DOHH2 (cell line): ENCODE results near the gene MYEOV.

ENCODE experiments used
- H3F3A ChIP-seq: fragments of 200-600 bp; sonication (generic), shearing (Covaris generic); 2 replicates; pipeline ENCODE4 v1.6.0; 2016; ENCODE audit warnings: antibody characterized with exemption, mild to moderate bottlenecking; ENCODE audit not compliant: control insufficient read depth, insufficient read depth
- H3K27ac ChIP-seq: fragments of 200-600 bp; sonication (generic); 2 replicates; pipeline ENCODE4 v1.5.1; 2014; ENCODE audit warnings: low read depth, mild to moderate bottlenecking, low read length, moderate library complexity
- H3K27me3 ChIP-seq: fragments of 200-600 bp; sonication (generic); 2 replicates; pipeline ENCODE4 v1.6.1; 2014; ENCODE audit warnings: mild to moderate bottlenecking, low read length, mixed read lengths; ENCODE audit not compliant: control insufficient read depth
- H3K36me3 ChIP-seq: fragments of 200-600 bp; sonication (generic); 2 replicates; pipeline ENCODE4 v1.6.1; 2014; ENCODE audit warnings: mild to moderate bottlenecking, low read length, moderate library complexity, mixed read lengths; ENCODE audit not compliant: control insufficient read depth
- H3K4me1 ChIP-seq: fragments of 200-600 bp; sonication (generic); 2 replicates; pipeline ENCODE4 v1.6.1; 2014; ENCODE audit warnings: mild to moderate bottlenecking, low read length, mixed read lengths; ENCODE audit not compliant: control insufficient read depth
- H3K4me2 ChIP-seq: fragments of 200-600 bp; sonication (generic); 2 replicates; pipeline ENCODE4 v1.6.0; 2014; ENCODE audit warnings: mild to moderate bottlenecking, low read length, moderate library complexity
- H3K4me3 ChIP-seq: fragments of 200-600 bp; sonication (generic); 2 replicates; pipeline ENCODE4 v1.5.1; 2014; ENCODE audit warnings: mild to moderate bottlenecking, low read length, mixed read lengths
- H3K79me2 ChIP-seq: fragments of 200-600 bp; sonication (generic); 2 replicates; pipeline ENCODE4 v1.6.1; 2014; ENCODE audit warnings: mild to moderate bottlenecking, low read length, mixed read lengths; ENCODE audit not compliant: control insufficient read depth
- H3K9me2 ChIP-seq: fragments of 200-600 bp; sonication (generic); replicated peaks from 2 replicates; pipeline ENCODE4 v1.6.1; 2014; ENCODE audit warnings: mild to moderate bottlenecking, low read length, mixed read lengths; ENCODE audit not compliant: control insufficient read depth
- H3K9me3 ChIP-seq: fragments of 200-600 bp; sonication (generic); 2 replicates; pipeline ENCODE4 v1.6.1; 2014; ENCODE audit warnings: antibody characterized with exemption, low read length, mixed read lengths; ENCODE audit not compliant: control insufficient read depth, insufficient read depth
- H4K20me1 ChIP-seq: fragments of 200-600 bp; sonication (generic); 2 replicates; pipeline ENCODE4 v1.6.0; 2014; ENCODE audit warnings: low read depth, mild to moderate bottlenecking, antibody characterized with exemption, low read length, moderate library complexity; ENCODE audit not compliant: control insufficient read depth, insufficient read depth
- EZH2phosphoT487 ChIP-seq: fragments of 200-600 bp; sonication (generic); IDR thresholded peaks from 2 replicates; pipeline ENCODE4 v1.6.1; 2017; ENCODE audit warnings: borderline replicate concordance, mild to moderate bottlenecking, antibody characterized with exemption, low read length, moderate library complexity, mixed read lengths
- TF ChIP-seq, protein P1 (sequence below): fragments of 200-600 bp; sonication (generic); IDR thresholded peaks from one replicate; pipeline ENCODE4 v1.5.1; 2014; ENCODE audit warnings: antibody characterized with exemption, mild to moderate bottlenecking, low read depth, low read length; ENCODE audit not compliant: poor library complexity, severe bottlenecking

Gene MYEOV

DNA sequence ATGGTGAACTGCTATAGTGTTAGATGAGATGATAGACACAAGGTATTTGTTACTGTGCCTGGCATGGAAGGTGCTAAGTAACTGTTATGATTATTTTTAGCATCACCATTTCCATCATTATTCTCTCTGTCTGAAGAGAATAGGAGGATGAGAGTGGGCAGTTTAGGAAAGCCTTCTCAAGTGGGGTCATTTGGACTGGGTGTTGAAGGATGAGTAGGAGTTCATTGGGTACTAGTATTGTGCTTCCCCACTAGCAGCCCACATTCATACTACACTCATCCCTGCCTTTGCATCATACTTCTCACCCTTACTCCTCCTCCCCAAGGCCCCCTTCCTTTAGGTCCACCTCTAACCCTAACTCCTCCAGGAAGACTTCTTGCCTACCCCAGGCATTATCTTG is 20.6 kb downstream of the MYEOV start:
- Histone ChIP-seq H3K27ac (no peak overlapping the region), H3F3A (no peaks in the 10 kb centered on the region), H3K27me3 (peaks cover 12% of the 10 kb centered on the region), H3K4me1 (peaks cover 13% of the 10 kb centered on the region), H3K9me3 (no peaks in the 10 kb centered on the region), H3K9me2 (no peaks in the 10 kb centered on the region), H3K79me2 (no peaks in the 10 kb centered on the region), H3K36me3 (no peaks in the 10 kb centered on the region), H3K4me3 (no peak overlapping the region), H3K4me2 (no peak overlapping the region), H4K20me1 (no peaks in the 10 kb centered on the region)
- TF ChIP-seq, protein P1, sequence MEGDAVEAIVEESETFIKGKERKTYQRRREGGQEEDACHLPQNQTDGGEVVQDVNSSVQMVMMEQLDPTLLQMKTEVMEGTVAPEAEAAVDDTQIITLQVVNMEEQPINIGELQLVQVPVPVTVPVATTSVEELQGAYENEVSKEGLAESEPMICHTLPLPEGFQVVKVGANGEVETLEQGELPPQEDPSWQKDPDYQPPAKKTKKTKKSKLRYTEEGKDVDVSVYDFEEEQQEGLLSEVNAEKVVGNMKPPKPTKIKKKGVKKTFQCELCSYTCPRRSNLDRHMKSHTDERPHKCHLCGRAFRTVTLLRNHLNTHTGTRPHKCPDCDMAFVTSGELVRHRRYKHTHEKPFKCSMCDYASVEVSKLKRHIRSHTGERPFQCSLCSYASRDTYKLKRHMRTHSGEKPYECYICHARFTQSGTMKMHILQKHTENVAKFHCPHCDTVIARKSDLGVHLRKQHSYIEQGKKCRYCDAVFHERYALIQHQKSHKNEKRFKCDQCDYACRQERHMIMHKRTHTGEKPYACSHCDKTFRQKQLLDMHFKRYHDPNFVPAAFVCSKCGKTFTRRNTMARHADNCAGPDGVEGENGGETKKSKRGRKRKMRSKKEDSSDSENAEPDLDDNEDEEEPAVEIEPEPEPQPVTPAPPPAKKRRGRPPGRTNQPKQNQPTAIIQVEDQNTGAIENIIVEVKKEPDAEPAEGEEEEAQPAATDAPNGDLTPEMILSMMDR, result no peak
- TF ChIP-seq EZH2phosphoT487, result no peak

DNA sequence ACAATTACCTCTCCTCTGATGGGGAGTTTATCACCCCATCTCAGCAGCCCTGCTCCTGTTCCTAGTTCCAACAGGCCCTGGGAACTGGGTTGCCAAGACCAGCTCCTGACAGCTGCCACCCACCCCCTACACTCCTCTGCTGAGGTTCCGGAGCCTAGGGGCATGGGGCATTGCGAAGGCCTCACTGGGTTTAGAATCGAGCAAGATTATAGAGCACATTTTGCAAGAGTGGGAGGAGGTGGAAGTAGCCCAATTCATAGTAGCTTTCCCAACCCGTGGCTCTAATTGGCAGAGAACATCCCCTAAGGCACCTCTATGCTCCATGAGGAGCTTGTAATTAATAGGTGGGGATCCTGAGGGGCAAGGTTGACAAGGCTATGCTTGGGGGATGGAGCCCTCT is 23.0 kb downstream of the MYEOV start:
- H3K4me1 ChIP-seq, result peaks cover 6% of the 10 kb centered on the region
- H3K36me3 ChIP-seq, result no peaks in the 10 kb centered on the region
- TF ChIP-seq, protein P1, result no peak
- TF ChIP-seq EZH2phosphoT487, result no peak
- no peak overlapping the region for H3K4me2 ChIP-seq
- no peak overlapping the region for H3K4me3 ChIP-seq
- peaks cover 9% of the 10 kb centered on the region for H3K27me3 ChIP-seq
- no peaks in the 10 kb centered on the region for H3F3A ChIP-seq
- no peaks in the 10 kb centered on the region for H3K79me2 ChIP-seq
- H3K9me3 ChIP-seq, result no peaks in the 10 kb centered on the region
- H4K20me1 ChIP-seq, result no peaks in the 10 kb centered on the region
- no peak overlapping the region for H3K27ac ChIP-seq
- no peaks in the 10 kb centered on the region for H3K9me2 ChIP-seq

DNA sequence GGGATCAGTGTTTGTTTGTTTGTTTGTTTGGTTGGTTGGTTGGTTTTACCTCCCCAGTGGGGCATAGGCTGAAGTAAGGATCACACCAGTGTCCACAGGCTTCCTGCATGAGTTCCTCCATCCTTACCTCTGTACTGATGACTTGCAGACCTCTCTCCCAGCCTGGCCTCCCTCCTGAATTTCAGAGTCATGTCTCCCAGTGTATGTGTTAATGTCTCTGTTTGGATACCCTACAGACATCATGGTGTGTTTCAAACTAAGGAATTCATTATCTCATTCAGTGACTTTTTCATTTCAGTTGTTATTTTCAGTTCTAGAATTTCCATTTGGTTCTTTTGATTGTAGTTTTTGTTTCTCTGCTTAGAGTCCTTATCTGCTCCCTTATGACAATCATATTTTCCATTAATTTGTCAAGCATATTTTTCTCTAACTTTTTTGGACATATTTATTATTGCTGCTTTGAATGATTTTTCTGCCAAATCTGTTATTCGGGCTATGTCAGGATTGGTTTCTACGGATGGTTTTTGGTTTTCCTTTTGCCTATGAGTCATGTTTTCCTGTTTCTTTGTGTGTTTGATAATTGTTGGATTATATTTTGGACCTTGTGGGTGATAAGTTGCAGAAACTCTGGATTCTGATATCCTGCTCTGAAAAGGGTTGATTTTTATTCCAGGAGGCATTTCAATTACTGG is 23.6 kb downstream of the MYEOV start:
- Histone ChIP-seq H3K4me3 (no peak overlapping the region), H3K79me2 (no peaks in the 10 kb centered on the region), H3K27me3 (peaks cover 9% of the 10 kb centered on the region), H3K9me3 (peaks cover 4% of the 10 kb centered on the region; the same call in 1 of the 2 replicates), H3K27ac (no peak overlapping the region), H3K9me2 (no peaks in the 10 kb centered on the region), H3F3A (no peaks in the 10 kb centered on the region), H3K4me1 (no peaks in the 10 kb centered on the region), H4K20me1 (no peaks in the 10 kb centered on the region), H3K4me2 (no peak overlapping the region), H3K36me3 (no peaks in the 10 kb centered on the region)
- no peak for TF ChIP-seq EZH2phosphoT487
- TF ChIP-seq, protein P1, result no peak
